OCI-LY1 (cell line): Measurements from ENCODE around the gene TBC1D16.
A peak's percentile ranks its signal among the peaks of the same experiment; 100 is the strongest.

Experiments used
- H2AFZ ChIP-seq: fragments of 200-600 bp; sonication (generic), shearing (Covaris generic); 2 replicates; pipeline ENCODE4 v1.6.0; 2014; ENCODE audit warnings: antibody characterized with exemption, mild to moderate bottlenecking, low read length
- H3F3A ChIP-seq: fragments of 200-600 bp; sonication (generic), shearing (Covaris generic); 2 replicates; pipeline ENCODE4 v1.6.0; 2014; ENCODE audit warnings: mild to moderate bottlenecking, antibody characterized with exemption, low read length, moderate library complexity; ENCODE audit not compliant: insufficient read depth
- H3K27ac ChIP-seq: fragments of 200-600 bp; sonication (generic); 2 replicates; pipeline ENCODE4 v1.5.1; 2014; ENCODE audit warnings: low read length, mixed run types, mild to moderate bottlenecking, low read depth; ENCODE audit not compliant: poor library complexity, severe bottlenecking
- H3K27me3 ChIP-seq: fragments of 200-600 bp; sonication (generic); 2 replicates; pipeline ENCODE4 v1.6.0; 2014; ENCODE audit warnings: antibody characterized with exemption, mild to moderate bottlenecking, low read length, moderate library complexity; ENCODE audit not compliant: insufficient read depth
- H3K36me3 ChIP-seq: fragments of 200-600 bp; sonication (generic); 2 replicates; pipeline ENCODE4 v1.6.1; 2014; ENCODE audit warnings: mild to moderate bottlenecking, antibody characterized with exemption, low read length, moderate library complexity, mixed read lengths; ENCODE audit not compliant: insufficient read depth
- H3K4me1 ChIP-seq: fragments of 200-600 bp; sonication (generic); 2 replicates; pipeline ENCODE4 v1.5.1; 2014; ENCODE audit warnings: mild to moderate bottlenecking, low read length, moderate library complexity; ENCODE audit not compliant: insufficient read depth, severe bottlenecking
- H3K4me2 ChIP-seq: fragments of 200-600 bp; sonication (generic), shearing (Covaris generic); 2 replicates; pipeline ENCODE4 v1.6.1; 2014; ENCODE audit warnings: low read length
- H3K4me3 ChIP-seq: fragments of 200-600 bp; sonication (generic); 2 replicates; pipeline ENCODE4 v1.5.1; 2014; ENCODE audit warnings: low read length, low read depth, mild to moderate bottlenecking, mixed read lengths; ENCODE audit not compliant: poor library complexity, severe bottlenecking
- H3K79me2 ChIP-seq: fragments of 200-600 bp; shearing (Covaris generic); 2 replicates; pipeline ENCODE4 v1.6.1; 2016; ENCODE audit warnings: mixed run types, low read length, mixed read lengths; ENCODE audit not compliant: insufficient read depth
- H3K9ac ChIP-seq: fragments of 200-600 bp; sonication (generic), shearing (Covaris generic); 2 replicates; pipeline ENCODE4 v1.6.1; 2014; ENCODE audit warnings: mild to moderate bottlenecking, low read length, mixed read lengths
- H3K9me2 ChIP-seq: fragments of 200-600 bp; sonication (generic), shearing (Covaris generic); 2 replicates; pipeline ENCODE4 v1.6.1; 2014; ENCODE audit warnings: low read depth, mild to moderate bottlenecking, low read length, mixed read lengths
- H3K9me3 ChIP-seq: fragments of 200-600 bp; shearing (Covaris generic); 2 replicates; pipeline ENCODE4 v1.6.1; 2014; ENCODE audit warnings: low read length, mixed read lengths
- H4K20me1 ChIP-seq: fragments of 200-600 bp; sonication (generic), shearing (Covaris generic); 2 replicates; pipeline ENCODE4 v1.6.0; 2016; ENCODE audit warnings: mild to moderate bottlenecking, low read length; ENCODE audit not compliant: insufficient read depth
- CTCF ChIP-seq: fragments of 200-600 bp; sonication (generic), shearing (Covaris generic); IDR thresholded peaks from 2 replicates; pipeline ENCODE4 v1.5.1; 2017; ENCODE audit warnings: mild to moderate bottlenecking, antibody characterized with exemption, low read length, moderate library complexity, mixed read lengths
- EZH2 ChIP-seq: fragments of 200-600 bp; sonication (generic), shearing (Covaris generic); IDR thresholded peaks from 2 replicates; pipeline ENCODE4 v1.8.0; 2017; ENCODE audit warnings: borderline replicate concordance, mixed run types, mild to moderate bottlenecking, antibody characterized with exemption, low read length, moderate library complexity, mixed read lengths

Gene TBC1D16

GRCh38 chr17:80082403-80083135 lies 46.9 kb upstream of the TBC1D16 start:
- no peaks in the 10 kb centered on the region for H3K9me3 ChIP-seq
- H2AFZ ChIP-seq: no peak overlapping the region
- H3K4me1 ChIP-seq: no peaks in the 10 kb centered on the region
- H3K4me3 ChIP-seq: no peak overlapping the region
- H3K79me2 ChIP-seq: no peaks in the 10 kb centered on the region
- no peak overlapping the region for H3K4me2 ChIP-seq
- H3K9me2 ChIP-seq: no peaks in the 10 kb centered on the region
- H4K20me1 ChIP-seq: no peaks in the 10 kb centered on the region
- no peaks in the 10 kb centered on the region for H3F3A ChIP-seq
- H3K27ac ChIP-seq: no peak overlapping the region
- no peaks in the 10 kb centered on the region for H3K27me3 ChIP-seq
- TF ChIP-seq EZH2 (no peak), CTCF (peak; percentile 82)
- no peak overlapping the region for H3K9ac ChIP-seq
- H3K36me3 ChIP-seq: no peaks in the 10 kb centered on the region

DNA sequence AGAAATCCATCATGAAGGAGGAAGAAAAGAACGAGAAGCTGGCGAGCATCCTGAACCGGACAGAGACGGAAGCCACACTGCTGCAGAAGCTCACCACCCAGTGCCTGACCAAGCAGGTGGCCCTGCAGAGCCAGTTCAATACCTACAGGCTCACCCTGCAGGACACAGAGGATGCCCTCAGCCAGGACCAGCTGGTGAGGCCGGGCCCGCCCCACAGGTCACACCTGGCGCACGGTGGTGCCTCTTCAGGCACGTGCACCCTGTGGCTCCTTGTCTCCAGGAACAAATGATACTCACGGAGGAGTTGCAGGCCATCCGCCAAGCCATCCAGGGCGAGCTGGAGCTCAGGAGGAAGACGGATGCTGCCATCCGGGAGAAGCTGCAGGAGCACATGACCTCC lies 45.9 kb upstream of the TBC1D16 start:
- no peak overlapping the region for H2AFZ ChIP-seq
- H3K79me2 ChIP-seq: no peaks in the 10 kb centered on the region
- no peaks in the 10 kb centered on the region for H3K36me3 ChIP-seq
- no peak overlapping the region for H3K4me3 ChIP-seq
- H3F3A ChIP-seq: no peaks in the 10 kb centered on the region
- H3K4me2 ChIP-seq: no peak overlapping the region
- no peak for TF ChIP-seq CTCF
- no peak overlapping the region for H3K27ac ChIP-seq
- no peaks in the 10 kb centered on the region for H3K27me3 ChIP-seq
- no peaks in the 10 kb centered on the region for H3K9me2 ChIP-seq
- H3K9ac ChIP-seq: no peak overlapping the region
- H3K4me1 ChIP-seq: no peaks in the 10 kb centered on the region
- no peaks in the 10 kb centered on the region for H4K20me1 ChIP-seq
- no peaks in the 10 kb centered on the region for H3K9me3 ChIP-seq

GRCh38 chr17:80080081-80080480 lies 44.4 kb upstream of the TBC1D16 start:
- no peak overlapping the region for H3K9ac ChIP-seq
- H3K4me2 ChIP-seq: no peak overlapping the region
- H3F3A ChIP-seq: no peaks in the 10 kb centered on the region
- H2AFZ ChIP-seq: no peak overlapping the region
- no peaks in the 10 kb centered on the region for H3K4me1 ChIP-seq
- no peak for TF ChIP-seq EZH2
- no peak for TF ChIP-seq CTCF
- H3K4me3 ChIP-seq: no peak overlapping the region
- H4K20me1 ChIP-seq: no peaks in the 10 kb centered on the region
- H3K27ac ChIP-seq: no peak overlapping the region
- no peaks in the 10 kb centered on the region for H3K9me2 ChIP-seq
- no peaks in the 10 kb centered on the region for H3K27me3 ChIP-seq
- no peaks in the 10 kb centered on the region for H3K9me3 ChIP-seq
- no peaks in the 10 kb centered on the region for H3K79me2 ChIP-seq
- no peaks in the 10 kb centered on the region for H3K36me3 ChIP-seq
